GM19043 (cell line): ENCODE measurements around the gene RNF217.
"Not testable (repeated sequence)": the region's sequence is repeated elsewhere in the genome, so short reads cannot be mapped to it uniquely, and the experiment has no call there.

Experiments used
- ATAC-seq: cut with Tn5 transposase; IDR thresholded peaks from one replicate; pipeline ENCODE4 v1.9.1; 2021; ENCODE audit warnings: low read depth; ENCODE audit not compliant: unreplicated experiment

RNF217 gene

DNA sequence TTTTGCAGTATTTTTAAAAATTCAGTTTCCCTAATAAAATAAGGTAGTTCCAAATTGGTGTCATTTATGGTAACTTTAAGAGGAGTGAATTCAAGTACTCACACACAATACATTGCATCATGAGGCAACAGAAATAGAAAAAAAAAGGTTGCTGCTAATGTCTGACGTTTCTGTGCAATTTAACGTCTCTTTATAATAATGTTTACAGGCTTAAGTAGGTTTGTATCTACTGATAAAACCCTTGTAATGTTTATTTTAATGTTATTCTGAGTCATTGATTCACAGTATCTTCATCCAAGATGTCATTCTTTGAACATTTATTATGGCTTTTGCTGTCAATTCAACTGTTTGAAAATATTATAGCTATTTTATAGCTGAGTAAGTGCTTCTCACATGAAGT, 86.0 kb downstream of the RNF217 start:
- ATAC-seq: no peak

DNA sequence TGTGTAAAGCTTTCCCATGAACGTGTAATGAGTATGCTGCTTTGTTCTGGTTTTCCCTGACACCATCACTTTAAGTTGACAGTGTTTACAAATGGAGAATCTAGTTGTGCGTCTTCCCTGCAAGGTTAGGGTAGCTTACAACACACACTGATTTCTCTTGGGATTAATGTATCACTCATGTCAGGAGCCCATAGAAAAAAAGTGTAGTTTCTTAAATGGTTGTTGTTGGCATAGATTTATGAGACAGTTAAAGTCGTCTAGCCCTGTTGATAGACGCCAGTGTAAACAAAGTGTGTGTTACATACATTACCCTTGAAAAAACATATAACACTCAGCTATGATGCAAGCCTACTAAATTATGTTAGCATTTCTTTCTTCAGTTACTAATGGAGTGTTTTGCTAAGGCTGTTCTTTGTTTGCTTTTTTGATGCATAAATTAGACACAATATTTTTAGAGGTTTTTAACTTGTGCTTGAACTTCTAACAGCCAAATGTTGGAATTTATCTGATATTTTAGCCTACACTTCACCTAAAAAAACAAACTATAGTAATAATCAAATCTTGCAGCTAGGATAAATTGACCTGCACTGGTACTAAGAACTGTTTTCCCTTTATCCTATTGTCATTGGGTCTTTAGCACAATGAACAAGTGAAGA, 88.6 kb downstream of the RNF217 start:
- no peak for ATAC-seq

DNA sequence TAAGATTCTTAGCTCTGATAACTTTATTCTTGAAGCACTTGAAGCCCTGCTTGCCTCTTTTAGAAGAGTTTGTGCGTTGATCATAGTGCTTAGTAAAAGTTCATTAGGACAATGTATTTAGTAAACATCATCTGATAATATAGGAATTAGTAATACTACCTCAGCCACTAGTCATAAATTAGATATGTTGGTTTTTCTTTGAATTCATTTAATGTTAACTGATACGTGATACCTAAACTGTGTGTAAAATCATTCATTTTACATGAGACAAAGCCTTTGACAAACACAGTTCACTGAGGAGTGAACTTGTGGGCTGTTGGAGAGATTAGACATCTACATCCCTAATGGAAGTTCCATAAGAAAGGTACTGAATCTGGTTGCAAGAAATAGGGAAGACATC, 91.6 kb downstream of the RNF217 start:
- ATAC-seq: no peak

DNA sequence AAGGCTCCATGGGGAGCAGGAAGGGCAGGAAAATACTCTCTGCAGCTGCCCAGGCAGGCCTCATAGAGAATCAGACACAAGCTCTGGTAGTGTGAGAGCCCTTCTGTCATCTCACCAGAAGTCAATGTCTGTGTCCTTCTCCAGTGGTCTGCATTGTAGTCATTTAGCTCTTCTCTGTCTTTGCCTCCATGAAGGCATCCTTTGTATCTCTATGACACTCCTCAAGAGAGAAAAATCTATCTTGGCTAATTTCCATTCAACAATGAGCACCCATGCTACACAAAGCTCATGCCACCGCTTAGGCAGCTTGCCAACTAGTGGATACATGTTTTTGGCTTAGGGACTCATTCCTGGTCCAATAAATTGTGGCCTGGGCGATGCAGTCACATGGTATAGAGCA, 92.1 kb downstream of the RNF217 start:
- ATAC-seq: no peak

DNA sequence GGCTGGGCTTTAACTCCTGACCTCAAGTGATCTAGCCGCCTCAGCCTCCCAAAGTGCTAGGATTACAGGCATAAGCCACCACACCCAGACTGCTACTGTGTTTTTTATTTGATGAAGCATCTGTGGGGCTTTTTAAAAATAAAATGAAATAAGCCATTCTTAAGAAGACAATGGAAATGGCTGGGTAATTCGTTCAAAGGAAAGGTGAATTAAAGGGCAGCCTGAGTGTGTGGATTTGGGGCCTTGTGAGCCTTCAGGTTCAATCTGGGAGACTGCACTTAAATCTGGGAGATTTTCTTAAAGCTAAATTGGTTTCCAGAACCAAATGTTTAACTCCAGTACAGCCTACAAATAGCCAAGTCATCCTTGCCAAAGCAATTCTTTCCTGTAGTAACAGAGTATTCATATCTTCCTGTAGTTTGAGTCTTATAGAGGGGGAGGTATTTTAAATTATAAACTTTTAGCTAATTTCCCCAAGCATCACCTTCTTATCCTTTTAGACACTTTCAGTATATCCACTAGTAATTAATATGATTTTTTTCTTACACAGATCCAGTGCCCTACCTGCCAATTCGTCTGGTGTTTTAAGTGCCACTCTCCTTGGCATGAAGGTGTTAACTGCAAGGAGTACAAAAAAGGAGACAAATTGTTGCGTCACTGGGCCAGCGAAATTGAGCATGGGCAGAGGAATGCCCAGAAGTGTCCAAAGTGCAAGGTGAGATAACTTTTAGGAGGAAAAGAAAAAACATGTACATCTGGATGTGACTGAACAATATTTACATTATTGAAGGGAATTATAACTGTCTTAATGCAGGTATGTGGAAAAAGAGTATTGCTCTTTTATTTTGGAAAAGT, 95.4 kb downstream of the RNF217 start:
- ATAC-seq: no peak

DNA sequence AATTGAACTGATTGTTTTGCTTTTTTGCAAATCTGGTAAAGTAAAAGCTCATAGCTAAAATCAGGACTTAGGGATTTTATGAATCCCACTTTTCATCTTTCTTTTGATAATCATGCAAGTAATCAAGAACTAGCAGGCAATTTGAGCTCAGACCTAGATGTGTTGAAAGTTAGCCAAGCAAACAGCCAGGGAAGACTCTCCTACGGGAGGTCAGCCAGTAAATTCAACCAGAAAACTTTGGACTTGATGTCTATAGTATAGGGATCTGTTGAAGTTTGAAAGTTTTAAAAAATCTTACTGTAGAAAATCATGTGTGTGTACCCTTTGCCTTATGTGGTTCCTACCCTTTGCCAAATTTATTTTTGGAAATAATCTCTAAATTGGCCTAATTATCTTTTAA, 96.3 kb downstream of the RNF217 start:
- ATAC-seq: no peak

DNA sequence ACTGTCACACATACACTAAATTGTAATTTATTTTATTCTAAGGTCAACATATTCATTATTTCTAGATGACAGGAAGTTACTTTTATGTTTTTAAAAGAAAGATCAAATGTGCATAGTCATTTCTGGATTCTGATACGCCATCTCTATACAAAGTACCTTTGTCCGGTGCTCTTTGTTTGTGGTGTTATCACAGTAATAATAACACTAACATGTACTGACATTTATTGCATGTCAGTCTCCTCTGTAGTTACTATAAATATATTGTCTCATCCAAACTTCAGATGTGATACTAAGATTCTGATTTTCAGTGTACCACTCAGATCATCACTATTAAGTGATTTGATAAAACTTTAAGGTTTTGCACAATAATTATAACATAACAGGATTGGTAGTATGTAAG, 101.1 kb downstream of the RNF217 start:
- no peak for ATAC-seq

DNA sequence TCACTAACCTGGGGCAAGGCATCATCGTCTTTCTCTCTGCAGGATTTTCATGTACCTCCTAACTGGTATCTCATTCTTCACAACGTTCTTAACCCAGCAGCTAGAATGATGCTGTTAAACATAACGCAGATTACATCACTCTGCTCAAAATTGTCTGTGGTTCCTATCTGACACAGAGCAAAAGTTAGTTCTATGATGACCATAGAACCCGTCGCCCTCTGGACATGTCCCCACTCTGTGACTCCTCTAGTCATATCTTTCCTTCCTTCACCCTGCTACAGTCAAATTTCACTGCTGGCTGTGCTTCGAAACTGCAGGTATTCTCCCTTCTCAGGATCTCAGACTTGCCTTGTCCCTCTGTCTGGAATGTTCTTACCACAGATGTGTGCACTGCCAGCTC, 103.9 kb downstream of the RNF217 start:
- ATAC-seq: no peak

DNA sequence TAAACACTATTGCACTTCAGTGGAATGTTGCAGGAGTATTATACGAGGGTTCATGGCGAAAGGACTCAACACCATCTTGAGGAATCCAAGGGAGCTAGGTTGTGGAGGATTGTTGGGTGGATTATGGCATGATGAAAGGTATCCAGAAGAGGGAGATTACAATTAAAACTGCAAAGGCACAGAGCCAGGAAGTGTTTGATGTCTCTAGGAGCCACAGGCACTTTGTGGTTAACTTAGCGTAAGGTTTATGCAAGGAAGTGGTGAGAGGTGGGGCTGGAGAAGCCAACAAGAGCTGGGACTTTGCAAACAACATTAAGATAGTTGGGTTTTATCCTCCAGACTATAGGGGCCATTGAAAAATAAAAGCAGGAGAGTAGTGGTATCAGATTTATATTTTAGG, 104.7 kb downstream of the RNF217 start:
- no peak for ATAC-seq

DNA sequence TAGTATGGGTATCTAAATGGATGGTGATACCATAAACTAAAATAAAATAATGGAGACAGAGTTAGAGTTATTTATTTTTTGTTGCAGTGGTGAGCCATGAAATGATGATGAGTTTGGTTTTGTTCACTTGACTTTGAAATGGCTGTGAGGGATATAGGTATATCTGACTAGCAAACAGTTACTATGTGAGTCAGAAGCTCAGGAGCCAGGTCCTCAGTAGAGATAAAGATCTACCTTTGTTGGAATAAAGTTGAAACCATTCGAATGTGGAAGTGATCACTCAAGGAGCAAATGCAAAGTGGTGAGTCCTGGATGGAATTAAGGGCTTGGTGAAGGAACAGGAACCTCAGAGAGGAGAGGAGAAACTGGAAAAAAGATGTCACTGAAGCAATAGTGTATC, 105.3 kb downstream of the RNF217 start:
- ATAC-seq: no peak

DNA sequence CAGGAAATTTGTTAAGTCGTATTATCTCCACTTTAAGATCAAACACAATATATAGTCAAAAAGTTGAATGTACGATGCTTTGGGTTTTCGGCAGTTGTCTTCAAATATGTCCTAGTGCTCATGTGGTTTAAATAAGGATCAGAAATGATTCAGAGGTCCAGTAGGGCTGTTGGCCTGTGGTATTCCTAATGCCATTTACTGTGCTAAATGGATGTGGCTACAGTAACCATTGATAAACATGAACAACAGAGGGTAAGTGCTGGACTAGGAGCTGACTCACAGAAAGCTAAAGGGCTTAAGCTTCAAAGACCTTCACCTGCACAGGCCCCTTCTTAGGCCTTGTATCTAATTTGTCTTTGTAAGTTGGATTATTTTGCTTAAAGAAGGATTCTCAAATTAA, 110.8 kb downstream of the RNF217 start:
- no peak for ATAC-seq

DNA sequence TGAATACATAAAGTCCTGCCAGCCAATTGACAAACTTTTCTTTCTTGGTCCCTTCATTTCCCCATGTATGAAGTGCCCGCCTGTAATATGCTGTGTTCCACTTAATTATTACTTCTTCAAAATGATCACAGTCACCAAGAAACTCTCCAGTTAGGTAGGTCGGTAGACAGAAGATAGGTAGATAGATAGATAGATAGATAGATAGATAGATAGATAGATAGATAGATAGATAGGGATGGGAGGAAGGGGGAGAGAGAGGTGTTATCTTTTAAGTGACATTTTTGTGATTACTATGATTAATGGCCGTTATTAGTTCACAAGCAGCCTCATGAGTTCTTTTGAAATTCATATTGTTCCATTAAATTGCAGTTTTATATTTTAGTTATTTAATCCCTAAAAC, 111.9 kb downstream of the RNF217 start:
- ATAC-seq: no peak

DNA sequence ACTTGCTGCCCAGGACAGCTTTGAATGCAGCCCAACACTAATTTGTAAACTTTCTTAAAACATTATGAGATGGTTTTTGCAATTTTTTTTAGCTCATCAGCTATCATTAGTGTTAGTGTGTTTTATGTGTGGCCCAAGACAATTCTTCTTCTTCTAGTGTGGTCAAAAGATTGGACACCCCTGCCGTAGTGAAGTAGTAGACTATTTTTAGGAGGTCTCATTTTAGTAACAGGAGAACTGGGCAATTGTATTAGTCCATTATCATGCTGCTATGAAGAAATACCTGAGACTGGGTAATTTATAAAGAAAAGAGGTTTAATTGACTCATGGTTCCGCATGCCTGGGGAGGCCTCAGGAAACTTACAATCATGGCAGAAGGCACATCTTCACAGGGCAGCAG, 112.8 kb downstream of the RNF217 start:
- not testable (repeated sequence) for ATAC-seq

DNA sequence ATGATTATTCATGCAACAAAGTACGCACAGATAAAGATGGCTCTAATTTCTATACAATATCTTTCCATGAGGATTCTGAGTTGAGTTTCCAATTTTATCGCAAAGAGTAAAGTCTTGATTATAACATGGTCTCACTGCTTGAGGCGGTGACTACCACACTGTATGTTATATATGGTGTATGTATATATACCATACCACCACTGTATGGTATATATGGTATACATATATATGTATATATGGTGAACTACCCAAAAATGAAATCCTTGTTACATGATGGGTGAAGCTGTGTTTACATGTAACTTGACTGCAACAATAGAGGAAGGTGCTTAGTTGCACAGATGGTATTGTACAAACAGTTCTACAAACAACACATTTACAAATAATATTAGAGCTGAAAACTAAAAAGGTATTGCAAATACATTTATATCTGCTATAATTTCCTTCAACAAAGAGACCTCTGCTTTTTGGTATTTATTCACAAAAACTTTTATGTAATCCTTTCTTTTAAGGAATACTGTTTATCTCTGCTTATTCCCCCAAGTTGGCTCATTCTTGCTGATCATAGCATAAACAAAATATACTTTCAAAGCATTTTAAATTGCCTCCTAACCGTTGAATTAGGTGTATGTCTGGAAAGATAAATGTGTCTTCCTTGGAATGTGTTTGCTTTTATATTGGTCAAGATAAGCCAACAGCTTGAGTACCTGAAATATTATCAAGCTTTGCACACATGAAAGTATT, 113.7 kb downstream of the RNF217 start:
- no peak for ATAC-seq

DNA sequence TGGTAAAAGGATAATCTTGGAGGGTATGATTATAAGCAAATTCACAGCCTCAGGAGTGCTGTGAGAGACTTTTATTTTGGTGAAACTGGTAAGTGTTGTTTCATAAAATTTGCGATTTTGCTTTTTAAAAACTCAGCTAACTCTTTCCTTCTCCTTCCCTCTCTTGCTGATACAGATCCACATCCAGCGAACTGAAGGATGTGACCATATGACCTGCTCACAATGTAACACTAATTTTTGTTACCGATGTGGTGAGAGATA, 114.2 kb downstream of the RNF217 start:
- ATAC-seq: no peak

DNA sequence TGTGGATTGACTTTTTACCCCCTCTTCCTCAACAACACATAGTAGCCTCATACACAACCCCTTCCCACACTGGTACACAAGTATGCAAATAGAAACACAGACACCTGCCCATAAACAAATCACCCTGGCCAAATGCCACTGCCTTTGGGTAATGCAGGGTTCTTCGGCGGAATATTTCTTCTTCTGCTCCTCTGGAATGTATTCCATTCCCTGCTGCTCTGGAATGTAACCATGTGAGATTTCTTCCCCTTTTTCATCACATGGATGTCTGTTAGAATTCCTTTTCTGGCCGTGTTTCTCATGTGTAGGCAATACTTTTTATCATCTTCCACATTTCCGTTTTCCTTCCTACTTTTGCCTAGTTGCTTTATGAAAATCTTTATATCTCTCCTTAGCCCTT, 115.2 kb downstream of the RNF217 start:
- ATAC-seq: no peak

DNA sequence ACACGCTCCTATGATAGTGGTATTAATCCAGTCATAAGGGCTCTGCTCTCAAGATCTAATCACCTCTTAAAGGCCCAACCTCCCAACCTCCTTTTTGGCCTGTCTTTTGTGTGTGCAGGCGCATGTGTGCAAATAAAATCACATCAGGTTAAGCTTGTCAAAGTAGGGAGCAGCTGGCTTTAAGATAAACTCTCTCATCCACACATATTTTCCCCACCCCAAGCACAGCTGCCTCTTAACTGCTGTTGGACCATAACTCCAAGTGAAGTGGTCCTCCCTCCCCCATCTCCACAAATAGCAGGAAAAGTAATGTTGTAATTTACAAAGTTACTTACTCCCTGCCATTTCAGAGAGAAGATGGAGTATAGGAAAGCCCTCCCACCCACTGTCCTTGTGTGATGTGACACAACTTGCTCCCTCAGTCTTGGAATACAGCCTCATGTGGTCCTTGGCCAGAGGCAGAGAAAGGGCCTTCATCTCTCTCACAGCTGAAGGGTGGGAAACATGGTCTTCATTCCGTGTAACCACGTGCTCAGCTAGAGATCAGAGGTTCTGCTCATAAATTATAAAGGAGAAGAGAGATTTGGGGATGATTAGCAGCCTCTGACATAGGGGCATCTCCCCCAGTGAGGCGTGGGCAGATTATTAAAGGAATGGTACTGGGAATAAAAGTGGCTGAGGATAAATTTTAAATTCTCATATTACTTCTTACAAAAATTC, 116.5 kb downstream of the RNF217 start:
- ATAC-seq: no peak

DNA sequence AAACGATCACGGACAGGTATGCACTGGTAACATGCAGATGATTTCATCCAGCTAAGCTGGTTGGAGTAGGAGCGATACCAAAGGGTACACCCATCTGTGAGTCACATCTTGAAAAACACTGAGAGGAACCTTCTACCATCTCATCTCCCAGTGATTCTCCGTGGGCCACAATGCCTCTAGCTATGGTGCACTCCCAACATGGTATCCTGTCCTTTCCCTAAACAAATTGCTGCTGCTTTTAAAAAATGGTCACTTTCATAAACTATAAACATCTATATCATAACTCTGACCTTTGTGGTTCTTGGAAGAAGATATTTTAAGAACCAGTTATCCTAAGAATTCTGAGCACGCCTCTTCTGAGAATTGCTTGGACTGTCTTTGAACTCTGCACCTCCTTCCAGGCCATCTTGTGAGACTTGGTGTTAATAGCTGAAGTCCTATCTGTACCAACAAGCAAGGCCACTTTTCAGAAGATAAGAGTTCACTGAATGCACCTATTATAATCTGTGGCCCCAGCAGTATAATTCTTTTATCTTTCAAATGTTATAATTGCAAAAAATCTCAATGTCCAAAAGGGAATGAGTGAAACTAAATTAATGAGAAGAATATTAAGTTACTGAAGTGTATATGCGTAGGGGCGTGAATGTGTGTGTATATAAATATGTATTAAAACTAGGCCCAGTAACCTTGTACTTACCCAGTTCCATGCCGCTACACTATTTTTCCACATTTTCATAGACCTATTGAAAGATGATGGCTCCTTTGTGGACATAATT, 120.9 kb downstream of the RNF217 start:
- ATAC-seq: no peak

DNA sequence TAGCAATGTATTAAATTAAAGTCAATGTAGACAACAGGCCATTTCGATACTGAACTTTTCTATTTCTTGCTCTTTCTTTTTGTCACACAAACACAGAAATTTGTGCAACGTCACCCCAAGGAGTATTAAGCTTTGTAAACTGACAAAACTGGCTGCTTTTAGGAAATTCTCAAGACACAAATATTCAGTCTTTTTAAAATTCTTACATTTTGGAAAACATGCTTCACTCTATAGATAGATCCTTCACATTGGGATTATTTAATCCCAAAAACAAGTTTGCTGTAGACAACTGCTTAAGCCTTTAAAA, 121.4 kb downstream of the RNF217 start:
- ATAC-seq: no peak

DNA sequence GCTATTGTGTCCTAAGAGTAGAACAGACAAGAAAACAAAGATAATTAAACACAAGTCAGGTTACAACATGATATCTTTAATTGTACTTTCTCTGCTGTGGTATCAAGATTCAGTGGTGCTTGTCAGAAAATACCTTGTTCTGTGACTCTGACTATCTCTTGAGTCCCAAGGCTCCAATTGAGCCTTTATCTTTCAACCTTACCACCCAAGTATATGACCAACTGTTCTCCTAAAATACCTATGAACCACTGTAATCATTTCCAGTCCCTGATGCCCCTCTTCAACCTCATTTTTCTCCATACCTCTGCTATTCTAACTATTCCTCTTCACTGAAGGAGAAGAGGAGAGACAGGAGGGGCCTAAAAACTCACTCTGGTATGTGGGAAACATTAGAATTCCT, 124.5 kb downstream of the RNF217 start:
- ATAC-seq: no peak

DNA sequence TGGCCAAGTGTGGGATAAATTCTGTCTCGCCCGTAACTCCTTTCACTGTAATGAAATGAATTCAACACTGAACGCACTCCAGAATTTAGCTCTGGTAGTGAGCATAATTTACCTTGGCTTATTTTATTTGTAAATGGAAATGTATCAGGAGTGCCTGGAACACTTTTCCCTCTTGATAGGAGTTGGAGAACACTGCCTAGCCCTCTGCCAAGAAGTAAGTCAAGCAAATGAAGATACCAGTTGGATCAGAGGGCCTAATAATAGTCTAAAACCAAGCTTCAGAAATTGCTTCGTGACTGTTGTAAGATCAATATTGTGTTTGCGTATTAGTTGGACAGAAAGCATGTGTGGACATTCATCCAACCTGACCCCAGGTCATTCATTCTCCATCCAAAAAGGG, 126.7 kb downstream of the RNF217 start:
- no peak for ATAC-seq
